Loucy (cell line): ENCODE data around the gene CREBL2.
"Not testable (repeated sequence)": the region's sequence is repeated elsewhere in the genome, so short reads cannot be mapped to it uniquely, and the experiment has no call there.

Source experiments
- H2AFZ ChIP-seq: fragments of 200-600 bp; sonication (generic); 2 replicates; pipeline ENCODE4 v1.6.0; 2016; ENCODE audit warnings: antibody characterized with exemption, mild to moderate bottlenecking, low read length, moderate library complexity
- H3F3A ChIP-seq: fragments of 200-600 bp; 2 replicates; pipeline ENCODE4 v1.6.0; 2016; ENCODE audit warnings: antibody characterized with exemption, low read depth, mild to moderate bottlenecking
- H3K27me3 ChIP-seq: fragments of 200-600 bp; sonication (generic); 2 replicates; pipeline ENCODE4 v1.6.1; 2014; ENCODE audit warnings: low read length, mild to moderate bottlenecking; ENCODE audit not compliant: insufficient read depth, poor library complexity, severe bottlenecking
- H3K36me3 ChIP-seq: fragments of 200-600 bp; sonication (generic); 2 replicates; pipeline ENCODE4 v1.6.1; 2016; ENCODE audit warnings: low read length; ENCODE audit not compliant: insufficient read depth
- H3K4me1 ChIP-seq: fragments of 200-600 bp; sonication (generic); 2 replicates; pipeline ENCODE4 v1.5.1; 2014; ENCODE audit warnings: low read length, mild to moderate bottlenecking; ENCODE audit not compliant: insufficient read depth, poor library complexity, severe bottlenecking
- H3K4me2 ChIP-seq: fragments of 200-600 bp; sonication (generic); 2 replicates; pipeline ENCODE4 v1.6.0; 2014; ENCODE audit warnings: antibody characterized with exemption, low read length, low read depth, mild to moderate bottlenecking; ENCODE audit not compliant: poor library complexity, severe bottlenecking
- H3K4me3 ChIP-seq: fragments of 200-600 bp; sonication (generic); 2 replicates; pipeline ENCODE4 v1.5.1; 2014; ENCODE audit warnings: low read length, mild to moderate bottlenecking, mixed read lengths; ENCODE audit not compliant: poor library complexity, severe bottlenecking
- H3K79me2 ChIP-seq: fragments of 200-600 bp; sonication (generic); 2 replicates; pipeline ENCODE4 v1.6.1; 2014; ENCODE audit warnings: low read length; ENCODE audit not compliant: insufficient read depth
- H3K9ac ChIP-seq: fragments of 200-600 bp; sonication (generic); 2 replicates; pipeline ENCODE4 v1.6.0; 2014; ENCODE audit warnings: mild to moderate bottlenecking, low read depth, low read length, moderate library complexity; ENCODE audit not compliant: poor library complexity, severe bottlenecking
- H3K9me2 ChIP-seq: fragments of 200-600 bp; sonication (generic); replicated peaks from 2 replicates; pipeline ENCODE4 v1.6.1; 2016; ENCODE audit warnings: low read depth, low read length, mixed read lengths
- H3K9me3 ChIP-seq: fragments of 200-600 bp; sonication (generic); 2 replicates; pipeline ENCODE4 v1.6.1; 2014; ENCODE audit warnings: mild to moderate bottlenecking, antibody characterized with exemption, low read length, low read depth; ENCODE audit not compliant: insufficient read depth
- H4K20me1 ChIP-seq: fragments of 200-600 bp; sonication (generic); 2 replicates; pipeline ENCODE4 v1.6.0; 2014; ENCODE audit warnings: antibody characterized with exemption, low read length, mild to moderate bottlenecking; ENCODE audit not compliant: insufficient read depth, poor library complexity, severe bottlenecking
- CTCF ChIP-seq: fragments of 200-600 bp; sonication (generic); conservative IDR thresholded peaks from 2 replicates; pipeline ENCODE4 v1.5.1; 2014; ENCODE audit warnings: mild to moderate bottlenecking, antibody characterized with exemption, low read length
- EZH2phosphoT487 ChIP-seq: fragments of 200-600 bp; IDR thresholded peaks from 2 replicates; pipeline ENCODE4 v1.6.1; 2018; ENCODE audit warnings: antibody characterized with exemption, mild to moderate bottlenecking, moderate library complexity, borderline replicate concordance

CREBL2 gene

GRCh38 chr12:12651752-12652151 is 40.1 kb downstream of the CREBL2 start:
- H3K4me1 ChIP-seq: no peaks in the 10 kb centered on the region
- no peak overlapping the region for H2AFZ ChIP-seq
- H3K27me3 ChIP-seq: no peaks in the 10 kb centered on the region
- no peaks in the 10 kb centered on the region for H4K20me1 ChIP-seq
- H3K9ac ChIP-seq: no peak overlapping the region
- H3K36me3 ChIP-seq: no peaks in the 10 kb centered on the region
- no peaks in the 10 kb centered on the region for H3K79me2 ChIP-seq
- TF ChIP-seq CTCF: no peak
- no peak for TF ChIP-seq EZH2phosphoT487
- H3F3A ChIP-seq: no peaks in the 10 kb centered on the region
- H3K9me3 ChIP-seq: peaks cover 5% of the 10 kb centered on the region; the same call in 1 of the 2 replicates
- no peak overlapping the region for H3K4me2 ChIP-seq
- no peaks in the 10 kb centered on the region for H3K9me2 ChIP-seq
- no peak overlapping the region for H3K4me3 ChIP-seq

GRCh38 chr12:12652704-12653103 is 41.0 kb downstream of the CREBL2 start:
- H3K27me3 ChIP-seq, H3K9me3 ChIP-seq, H3K4me3 ChIP-seq, H3K4me1 ChIP-seq, H3F3A ChIP-seq, H3K36me3 ChIP-seq, H3K9me2 ChIP-seq, H3K79me2 ChIP-seq, H3K9ac ChIP-seq, H2AFZ ChIP-seq, H3K4me2 ChIP-seq, H4K20me1 ChIP-seq: not testable (repeated sequence)

- Histone ChIP-seq H3K36me3 (no peaks in the 10 kb centered on the region), H2AFZ (no peak overlapping the region), H3K9me3 (no peaks in the 10 kb centered on the region), H4K20me1 (no peaks in the 10 kb centered on the region), H3K4me1 (no peaks in the 10 kb centered on the region), H3K4me3 (no peak overlapping the region), H3F3A (no peaks in the 10 kb centered on the region), H3K9me2 (no peaks in the 10 kb centered on the region), H3K4me2 (no peak overlapping the region), H3K9ac (no peak overlapping the region), H3K27me3 (no peaks in the 10 kb centered on the region), H3K79me2 (no peaks in the 10 kb centered on the region)
- TF ChIP-seq EZH2phosphoT487 (no peak), CTCF (no peak)
These were observed 42.2 kb downstream of the CREBL2 start for GRCh38 chr12:12653922-12654321.

- Histone ChIP-seq H3K9ac (no peak overlapping the region), H3F3A (no peaks in the 10 kb centered on the region), H3K9me2 (no peaks in the 10 kb centered on the region), H3K4me2 (no peak overlapping the region), H3K4me3 (no peak overlapping the region), H4K20me1 (no peaks in the 10 kb centered on the region), H3K36me3 (no peaks in the 10 kb centered on the region), H3K79me2 (no peaks in the 10 kb centered on the region), H2AFZ (no peak overlapping the region), H3K9me3 (no peaks in the 10 kb centered on the region), H3K4me1 (no peaks in the 10 kb centered on the region), H3K27me3 (no peaks in the 10 kb centered on the region)
- no peak for TF ChIP-seq EZH2phosphoT487
- TF ChIP-seq CTCF: no peak
These were observed 43.2 kb downstream of the CREBL2 start for GRCh38 chr12:12654691-12655460.
